Panc1 (cell line): ENCODE data around the gene ZNF124. TPM values are rescaled to one million over a fixed set of nuclear protein-coding genes. Genes with fewer than 3 reads are reported as not detected.
A peak's percentile ranks its signal among the peaks of the same experiment; 100 is the strongest.

ENCODE experiments used
- ATAC-seq: fragments of 200-7000 bp; cut with Tn5 transposase; 2 replicates; pipeline ENCODE4 v1.9.1; 2020; ENCODE audit warnings: mild to moderate bottlenecking, moderate library complexity
- BruUV-seq: library from RNA; stranded (reverse); fragments of 400-500 nt; replicated peaks from 2 replicates; lab custom pipeline; 2021; lab: Mats Ljungman, UMichigan
- CTCF ChIA-PET: fragments of 300-600 bp; sonication (Branson Sonifier 250); formaldehyde crosslinking; loops from one replicate; lab custom pipeline; 2022; ENCODE audit warnings: antibody characterized with exemption; lab: Charles Lee
- POLR2A ChIA-PET: fragments of 300-600 bp; sonication (Branson Sonifier 250); formaldehyde crosslinking; loops from one replicate; lab custom pipeline; 2022; ENCODE audit warnings: antibody characterized with exemption; lab: Charles Lee
- DNase-seq: peaks from one replicate; pipeline ENCODE4 v3.0.0-alpha.2; 2010; ENCODE audit warnings: low read depth, low spot score
- H3K27ac ChIP-seq: 2 replicates; pipeline ENCODE4 v1.5.1; 2011; ENCODE audit warnings: mild to moderate bottlenecking, low read length, inconsistent platforms
- H3K27me3 ChIP-seq: fragments of 200-500 bp; sonication (Bioruptor generic); 2 replicates; pipeline ENCODE4 v1.6.0; 2014; ENCODE audit warnings: low read length, inconsistent platforms; ENCODE audit not compliant: control insufficient read depth, insufficient read depth
- H3K36me3 ChIP-seq: fragments of 200-500 bp; sonication (Bioruptor generic); 2 replicates; pipeline ENCODE4 v1.5.1; 2014; ENCODE audit warnings: inconsistent platforms, mild to moderate bottlenecking, low read length, moderate library complexity; ENCODE audit not compliant: control insufficient read depth, insufficient read depth
- H3K4me1 ChIP-seq: 2 replicates; pipeline ENCODE4 v1.5.1; 2011; ENCODE audit warnings: inconsistent platforms, mild to moderate bottlenecking, low read length, moderate library complexity; ENCODE audit not compliant: control insufficient read depth, insufficient read depth
- H3K4me3 ChIP-seq, 2 experiments: 2 replicates each; pipeline ENCODE4 v1.5.1; 2011 to 2012; ENCODE audit warnings: low read depth in 2 of 2, low read length in 2 of 2, mild to moderate bottlenecking in 2 of 2, inconsistent platforms in 1 of 2, moderate library complexity in 1 of 2
- H3K9me3 ChIP-seq: fragments of 200-500 bp; sonication (Bioruptor generic); 2 replicates; pipeline ENCODE4 v1.5.1; 2014; ENCODE audit warnings: low read depth, mild to moderate bottlenecking, inconsistent platforms, low read length, moderate library complexity; ENCODE audit not compliant: control insufficient read depth, insufficient read depth
- POLR2AphosphoS5 ChIP-seq: IDR thresholded peaks from 2 replicates; pipeline ENCODE4 v1.6.1; 2012; ENCODE audit warnings: mild to moderate bottlenecking, low read depth, low read length, moderate library complexity
- REST ChIP-seq, 2 experiments: IDR thresholded peaks; 2 replicates each; pipeline ENCODE4 v1.6.1; 2011 to 2012; ENCODE audit warnings: low read depth in 2 of 2, control low read depth in 1 of 2, low read length in 1 of 2, mild to moderate bottlenecking in 1 of 2, moderate library complexity in 1 of 2; ENCODE audit not compliant: insufficient read depth in 1 of 2
- SIN3A ChIP-seq: IDR thresholded peaks from 2 replicates; pipeline ENCODE4 v1.6.1; 2012; ENCODE audit warnings: low read depth, mild to moderate bottlenecking, low read length, moderate library complexity, borderline replicate concordance; ENCODE audit not compliant: insufficient read depth
- TCF7L2 ChIP-seq: IDR thresholded peaks from 2 replicates; pipeline ENCODE4 v1.6.1; 2011; ENCODE audit warnings: mild to moderate bottlenecking, low read depth, low read length, inconsistent platforms
- in situ Hi-C: cut with HindIII; loops from 2 replicates; pipeline ENCODE4 v1.10.0; 2016; ENCODE audit warnings: low sequenced_read_pairs, low pct_unique_long_range_greater_than_20kb
- intact Hi-C: fragments of 100-400 bp; cut with micrococcal nuclease; formaldehyde crosslinking; loops from one replicate; pipeline ENCODE4 v1.10.0; 2022; ENCODE audit not compliant: unreplicated experiment
- total RNA-seq: library from RNA; stranded (reverse); gene quantifications from one replicate; pipeline ENCODE4 v1.2.1, GENCODE V29; 2021; ENCODE audit not compliant: unreplicated experiment
- TF ChIP-seq, protein P1 (sequence below): fragments of 450-650 bp; IDR thresholded peaks from 2 replicates; pipeline ENCODE4 v1.5.1; 2017; ENCODE audit warnings: mild to moderate bottlenecking

ZNF124 gene
- total RNA-seq, 1 experiment from 2014 or later = 18.6 TPM

- CTCF ChIA-PET = no interaction called here
- Histone ChIP-seq H3K9me3 (no peaks in the 10 kb centered on the region; the same call in 1 of the 2 replicates), H3K4me3 (peak overlapping the region; percentile 70 to 92), H3K36me3 (no peaks in the 10 kb centered on the region), H3K4me1 (peaks cover 18% of the 10 kb centered on the region), H3K27ac (peak overlapping the region; percentile 81), H3K27me3 (peaks cover 2% of the 10 kb centered on the region; the same call in 1 of the 2 replicates)
- ATAC-seq = no peak
- DNase-seq = no peak
- BruUV-seq = TSS peak; percentile 79
- intact Hi-C loops = no loop called here
- POLR2A ChIA-PET = no interaction called here
- TF ChIP-seq TCF7L2 = no peak
- TF ChIP-seq, protein P1, sequence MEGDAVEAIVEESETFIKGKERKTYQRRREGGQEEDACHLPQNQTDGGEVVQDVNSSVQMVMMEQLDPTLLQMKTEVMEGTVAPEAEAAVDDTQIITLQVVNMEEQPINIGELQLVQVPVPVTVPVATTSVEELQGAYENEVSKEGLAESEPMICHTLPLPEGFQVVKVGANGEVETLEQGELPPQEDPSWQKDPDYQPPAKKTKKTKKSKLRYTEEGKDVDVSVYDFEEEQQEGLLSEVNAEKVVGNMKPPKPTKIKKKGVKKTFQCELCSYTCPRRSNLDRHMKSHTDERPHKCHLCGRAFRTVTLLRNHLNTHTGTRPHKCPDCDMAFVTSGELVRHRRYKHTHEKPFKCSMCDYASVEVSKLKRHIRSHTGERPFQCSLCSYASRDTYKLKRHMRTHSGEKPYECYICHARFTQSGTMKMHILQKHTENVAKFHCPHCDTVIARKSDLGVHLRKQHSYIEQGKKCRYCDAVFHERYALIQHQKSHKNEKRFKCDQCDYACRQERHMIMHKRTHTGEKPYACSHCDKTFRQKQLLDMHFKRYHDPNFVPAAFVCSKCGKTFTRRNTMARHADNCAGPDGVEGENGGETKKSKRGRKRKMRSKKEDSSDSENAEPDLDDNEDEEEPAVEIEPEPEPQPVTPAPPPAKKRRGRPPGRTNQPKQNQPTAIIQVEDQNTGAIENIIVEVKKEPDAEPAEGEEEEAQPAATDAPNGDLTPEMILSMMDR = no peak
- TF ChIP-seq SIN3A = no peak
- TF ChIP-seq POLR2AphosphoS5 = no peak
- no peak for TF ChIP-seq REST (IDR thresholded peaks at IDR 0.05; ENCODE audit: insufficient read depth in 1 of 2, low read depth in 2 of 2, low read length in 1 of 2)
- in situ Hi-C loops = no loop called here
Measured at GRCh38 chr1:247209396-247209795, 37.6 kb upstream of the ZNF124 start.

- ChIA-PET CTCF (no interaction called here), POLR2A (interaction anchor here (0.6 kb wide), 1 partner anchor 1391 kb away, joined by 4 read pairs; no protein-coding TSS in a partner anchor)
- ATAC-seq = no peak
- DNase-seq = no peak
- intact Hi-C loops (no loop called here), in situ Hi-C loops (no loop called here)
- H3K27ac ChIP-seq = no peak overlapping the region
- no peak overlapping the region for H3K4me3 ChIP-seq
- H3K27me3 ChIP-seq = no peaks in the 10 kb centered on the region
- TF ChIP-seq REST (IDR thresholded peaks at IDR 0.05; ENCODE audit: insufficient read depth in 1 of 2, low read depth in 2 of 2, low read length in 1 of 2) (no peak), TCF7L2 (no peak), POLR2AphosphoS5 (no peak)
- TF ChIP-seq, protein P1 = no peak
- BruUV-seq = no TSS peak
- peaks cover 4% of the 10 kb centered on the region for H3K36me3 ChIP-seq
- peaks cover 8% of the 10 kb centered on the region; the same call in 1 of the 2 replicates for H3K4me1 ChIP-seq
- H3K9me3 ChIP-seq = peaks cover under 1% of the 10 kb centered on the region; the same call in 1 of the 2 replicates
Measured at GRCh38 chr1:247204177-247204647, 32.4 kb upstream of the ZNF124 start.
